Tibial artery (tissue), 4 donors: Measurements from ENCODE around the gene FIZ1.

Experiments
- DNase-seq, 2 donors: peaks; one replicate each; pipeline ENCODE4 v3.0.0-alpha.2; 2019
- H3K27ac ChIP-seq, 2 donors: fragments of 200-600 bp; sonication (generic) in 1 of 2; 1 replicate in 1 of 2; 2 replicates in 1 of 2; pipeline ENCODE4 v1.5.1; 2018 to 2019; ENCODE audit warnings: mild to moderate bottlenecking in 1 of 2
- H3K27me3 ChIP-seq, 2 donors: fragments of 200-600 bp; sonication (generic) in 1 of 2; one replicate each; pipeline versions ENCODE4 v1.5.1 to v1.6.0; 2016 to 2019
- H3K36me3 ChIP-seq, 3 donors: fragments of 200-600 bp; sonication (generic) in 2 of 3; one replicate each; pipeline ENCODE4 v1.5.1; 2016 to 2019; ENCODE audit warnings: mild to moderate bottlenecking in 2 of 3
- H3K4me1 ChIP-seq, 4 donors: fragments of 200-600 bp; sonication (generic) in 2 of 4; 1 replicate in 3 of 4; 2 replicates in 1 of 4; pipeline ENCODE4 v1.5.1; 2016 to 2019
- H3K4me3 ChIP-seq, 2 donors: fragments of 200-600 bp; sonication (generic) in 1 of 2; 1 replicate in 1 of 2; 2 replicates in 1 of 2; pipeline ENCODE4 v1.5.1; 2018 to 2019; ENCODE audit warnings: mild to moderate bottlenecking in 2 of 2
- H3K9me3 ChIP-seq, 3 donors: fragments of 200-600 bp; sonication (generic) in 1 of 3; one replicate each; pipeline ENCODE4 v1.5.1; 2016 to 2019
- CTCF ChIP-seq, 2 experiments: fragments of 200-600 bp in 1 of 2; fragments of 450-650 bp in 1 of 2; IDR thresholded peaks; one replicate each; pipeline ENCODE4 v1.5.1; 2017 to 2019; ENCODE audit warnings: antibody characterized with exemption in 2 of 2, mild to moderate bottlenecking in 1 of 2, moderate library complexity in 1 of 2
- intact Hi-C: fragments of 100-400 bp; cut with DNase I; formaldehyde crosslinking; loops from one replicate; pipeline ENCODE4 v1.15.0; 2023; ENCODE audit warnings: low total_unique reads

FIZ1 gene

GRCh38 chr19:55601084-55601483 is 1.8 kb upstream of the FIZ1 start:
- H3K27me3 ChIP-seq: no peaks in the 10 kb centered on the region
- H3K9me3 ChIP-seq: no peaks in the 10 kb centered on the region
- TF ChIP-seq CTCF (IDR thresholded peaks at IDR 0.05): no peak
- peak overlapping the region; percentile 74 to 75 for H3K4me3 ChIP-seq
- no peak for DNase-seq
- intact Hi-C loops: no loop called here
- peak overlapping the region; percentile 93 to 95 for H3K27ac ChIP-seq
- peaks cover 0 to 30% (median 10%) of the 10 kb centered on the region in 3 donors for H3K36me3 ChIP-seq
- peaks cover 3 to 35% (median 20%) of the 10 kb centered on the region in 4 donors for H3K4me1 ChIP-seq

- peak overlapping the region; percentile 93 to 95 for H3K27ac ChIP-seq
- DNase-seq: peak in 1 of 2 donors; percentile 83
- no peaks in the 10 kb centered on the region for H3K27me3 ChIP-seq
- H3K36me3 ChIP-seq: peaks cover 0 to 35% (median 14%) of the 10 kb centered on the region in 3 donors
- H3K4me3 ChIP-seq: peak overlapping the region; percentile 74 to 75
- no peak for TF ChIP-seq CTCF (IDR thresholded peaks at IDR 0.05)
- no peaks in the 10 kb centered on the region for H3K9me3 ChIP-seq
- intact Hi-C loops: no loop called here
- peaks cover 3 to 32% (median 17%) of the 10 kb centered on the region in 4 donors for H3K4me1 ChIP-seq
Observed at GRCh38 chr19:55600662-55601028, 1.3 kb upstream of the FIZ1 start.

- peak within 1 kb of the TSS; percentile 93 to 95 for H3K27ac ChIP-seq
- no peaks in the 10 kb centered on the region for H3K9me3 ChIP-seq
- intact Hi-C loops: loop anchor here (5.0 kb wide), 1 partner anchor 32 kb away; no protein-coding TSS in a partner anchor
- peaks cover 3 to 32% (median 17%) of the 10 kb centered on the region in 4 donors for H3K4me1 ChIP-seq
- peak; percentile 88 to 93 for DNase-seq
- no peaks in the 10 kb centered on the region for H3K27me3 ChIP-seq
- TF ChIP-seq CTCF (IDR thresholded peaks at IDR 0.05): no peak
- H3K36me3 ChIP-seq: peaks cover 0 to 41% (median 20%) of the 10 kb centered on the region in 3 donors
- peak within 1 kb of the TSS; percentile 74 to 75 for H3K4me3 ChIP-seq
Observed at GRCh38 chr19:55599842-55600661, 735 bp upstream of the FIZ1 start, which contains the start of gene ZNF524. TSS of gene ZNF524 (plus strand) at chr19:55600288. CDS start at chr19:55602113, 1,825 bp downstream.

GRCh38 chr19:55598719-55599467 is 424 bp downstream of the FIZ1 start:
- DNase-seq: peak; percentile 93 to 96
- intact Hi-C loops: loop anchor here (5.0 kb wide), 1 partner anchor 33 kb away; no protein-coding TSS in a partner anchor
- no peaks in the 10 kb centered on the region for H3K9me3 ChIP-seq
- H3K4me3 ChIP-seq: peak overlapping the region; percentile 74 to 75
- TF ChIP-seq CTCF (IDR thresholded peaks at IDR 0.05): peak in 1 of 2 experiments; percentile 6
- peaks cover 3 to 23% (median 9%) of the 10 kb centered on the region in 4 donors for H3K4me1 ChIP-seq
- H3K36me3 ChIP-seq: peaks cover 0 to 48% (median 22%) of the 10 kb centered on the region in 3 donors
- peak overlapping the region; percentile 93 to 95 for H3K27ac ChIP-seq
- H3K27me3 ChIP-seq: no peaks in the 10 kb centered on the region

GRCh38 chr19:55598034-55598433 is 1.3 kb downstream of the FIZ1 start:
- no peak for TF ChIP-seq CTCF (IDR thresholded peaks at IDR 0.05)
- DNase-seq: no peak
- H3K9me3 ChIP-seq: no peaks in the 10 kb centered on the region
- peaks cover 3 to 23% (median 8%) of the 10 kb centered on the region in 4 donors for H3K4me1 ChIP-seq
- H3K27me3 ChIP-seq: no peaks in the 10 kb centered on the region
- peaks cover 0 to 55% (median 22%) of the 10 kb centered on the region in 3 donors for H3K36me3 ChIP-seq
- H3K27ac ChIP-seq: peak overlapping the region in 1 of 2 donors; percentile 93
- H3K4me3 ChIP-seq: no peak overlapping the region
- intact Hi-C loops: loop anchor here (5.0 kb wide), 1 partner anchor 34 kb away; no protein-coding TSS in a partner anchor
